ENCODE results near the gene TGFB1I1. TPM values are rescaled to one million over a fixed set of nuclear protein-coding genes. Genes with fewer than 3 reads are reported as not detected.
"Not testable (repeated sequence)": the region's sequence is repeated elsewhere in the genome, so short reads cannot be mapped to it uniquely, and the experiment has no call there.

Gene TGFB1I1
- total RNA-seq, 1 donor from 2014 or later: 221 TPM

GRCh38 chr16:31436221-31437045, 35.5 kb upstream of the TGFB1I1 start:
- Mint-ChIP-seq H3K9me3 (ENCODE audit: low read depth) (no peaks in the 10 kb centered on the region), H3K27ac (ENCODE audit: unreplicated experiment) (no peak overlapping the region), H3K4me3 (ENCODE audit: unreplicated experiment) (no peak overlapping the region), H3K27me3 (ENCODE audit: low read depth) (no peaks in the 10 kb centered on the region), H3K4me1 (ENCODE audit: low read depth) (peaks cover 5% of the 10 kb centered on the region), H3K36me3 (ENCODE audit: low read depth) (no peaks in the 10 kb centered on the region)
- TF ChIP-seq CTCF (IDR thresholded peaks at IDR 0.05): no peak
- DNase-seq (ENCODE audit: low spot score): peak; percentile 91

- H3K36me3 Mint-ChIP-seq (ENCODE audit: low read depth): no peaks in the 10 kb centered on the region
- no peaks in the 10 kb centered on the region for H3K9me3 Mint-ChIP-seq (ENCODE audit: low read depth)
- no peak overlapping the region for H3K4me3 Mint-ChIP-seq (ENCODE audit: unreplicated experiment)
- TF ChIP-seq CTCF (IDR thresholded peaks at IDR 0.05): no peak
- H3K27me3 Mint-ChIP-seq (ENCODE audit: low read depth): no peaks in the 10 kb centered on the region
- H3K27ac Mint-ChIP-seq (ENCODE audit: unreplicated experiment): no peak overlapping the region
- DNase-seq (ENCODE audit: low spot score): peak; percentile 5
- peaks cover 13% of the 10 kb centered on the region for H3K4me1 Mint-ChIP-seq (ENCODE audit: low read depth)
Measured at GRCh38 chr16:31438414-31438813, 33.5 kb upstream of the TGFB1I1 start.

- not testable (repeated sequence) for H3K4me3 Mint-ChIP-seq (ENCODE audit: unreplicated experiment); H3K36me3 Mint-ChIP-seq (ENCODE audit: low read depth); H3K27ac Mint-ChIP-seq (ENCODE audit: unreplicated experiment); DNase-seq (ENCODE audit: low spot score); H3K9me3 Mint-ChIP-seq (ENCODE audit: low read depth); H3K27me3 Mint-ChIP-seq (ENCODE audit: low read depth)
- peaks cover 13% of the 10 kb centered on the region for H3K4me1 Mint-ChIP-seq (ENCODE audit: low read depth)
Measured at GRCh38 chr16:31439023-31439422, 32.9 kb upstream of the TGFB1I1 start.

GRCh38 chr16:31439519-31439918, 32.4 kb upstream of the TGFB1I1 start:
- H3K27ac Mint-ChIP-seq (ENCODE audit: unreplicated experiment): no peak overlapping the region
- no peaks in the 10 kb centered on the region for H3K9me3 Mint-ChIP-seq (ENCODE audit: low read depth)
- H3K27me3 Mint-ChIP-seq (ENCODE audit: low read depth): no peaks in the 10 kb centered on the region
- DNase-seq (ENCODE audit: low spot score): peak; percentile 19
- H3K36me3 Mint-ChIP-seq (ENCODE audit: low read depth): no peaks in the 10 kb centered on the region
- no peak for TF ChIP-seq CTCF (IDR thresholded peaks at IDR 0.05)
- no peak overlapping the region for H3K4me3 Mint-ChIP-seq (ENCODE audit: unreplicated experiment)
- H3K4me1 Mint-ChIP-seq (ENCODE audit: low read depth): peaks cover 13% of the 10 kb centered on the region

GRCh38 chr16:31440516-31441184, 31.3 kb upstream of the TGFB1I1 start:
- H3K36me3 Mint-ChIP-seq (ENCODE audit: low read depth): no peaks in the 10 kb centered on the region
- no peaks in the 10 kb centered on the region for H3K27me3 Mint-ChIP-seq (ENCODE audit: low read depth)
- H3K27ac Mint-ChIP-seq (ENCODE audit: unreplicated experiment): no peak overlapping the region
- TF ChIP-seq CTCF (IDR thresholded peaks at IDR 0.05): no peak
- peaks cover 13% of the 10 kb centered on the region for H3K4me1 Mint-ChIP-seq (ENCODE audit: low read depth)
- no peak overlapping the region for H3K4me3 Mint-ChIP-seq (ENCODE audit: unreplicated experiment)
- peak; percentile 7 for DNase-seq (ENCODE audit: low spot score)
- H3K9me3 Mint-ChIP-seq (ENCODE audit: low read depth): no peaks in the 10 kb centered on the region
